H1 (cell line): ENCODE measurements around the gene TAF3. TPM values are rescaled to one million over a fixed set of nuclear protein-coding genes. Genes with fewer than 3 reads are reported as not detected.

Experiments used
- CTCF ChIA-PET: fragments of 300-600 bp; sonication (Branson Sonifier 250); formaldehyde crosslinking; loops from one replicate; lab custom pipeline; 2021; ENCODE audit not compliant: partially characterized antibody; lab: Charles Lee
- POLR2A ChIA-PET: fragments of 300-600 bp; sonication (Branson Sonifier 250); formaldehyde crosslinking; loops from one replicate; lab custom pipeline; 2021; ENCODE audit warnings: inconsistent platforms; ENCODE audit not compliant: partially characterized antibody; lab: Charles Lee
- DNase-seq, 2 experiments: peaks; one replicate each; pipeline versions ENCODE4 v3.0.0 to v3.0.0-alpha.2; 2010 to 2022; ENCODE audit warnings: low spot score in 2 of 2, low read depth in 1 of 2, mixed read lengths in 1 of 2
- FAIRE-seq: peaks from 2 replicates; lab custom pipeline; 2011; peaks lifted over from hg19 to GRCh38; lab: Jason Lieb, UNC
- H2AFZ ChIP-seq: 2 replicates; pipeline ENCODE4 v1.8.1; 2012; ENCODE audit warnings: low read length, inconsistent platforms
- H2AK5ac ChIP-seq: 2 replicates; pipeline ENCODE4 v1.6.1; 2013; ENCODE audit warnings: low read depth, low read length
- H2BK120ac ChIP-seq: replicated peaks from 2 replicates; pipeline ENCODE3; 2013; ENCODE audit warnings: low read depth, low read length, inconsistent platforms
- H2BK12ac ChIP-seq: 2 replicates; pipeline ENCODE4 v1.6.1; 2013; ENCODE audit warnings: low read depth, low read length
- H2BK15ac ChIP-seq: 2 replicates; pipeline ENCODE4 v1.6.1; 2013; ENCODE audit warnings: low read length
- H2BK20ac ChIP-seq: 2 replicates; pipeline ENCODE4 v1.6.1; 2013; ENCODE audit warnings: low read length
- H2BK5ac ChIP-seq: 2 replicates; pipeline ENCODE4 v1.6.1; 2013; ENCODE audit warnings: low read depth, low read length
- H3K14ac ChIP-seq: 2 replicates; pipeline ENCODE4 v1.6.1; 2013; ENCODE audit warnings: inconsistent platforms; ENCODE audit not compliant: insufficient read length
- H3K18ac ChIP-seq: 2 replicates; pipeline ENCODE4 v1.6.1; 2013; ENCODE audit warnings: low read length; ENCODE audit errors: extremely low read depth
- H3K23ac ChIP-seq: 2 replicates; pipeline ENCODE4 v1.6.1; 2013; ENCODE audit warnings: inconsistent platforms; ENCODE audit not compliant: insufficient read length
- H3K23me2 ChIP-seq: 2 replicates; pipeline ENCODE4 v1.6.1; 2013; ENCODE audit warnings: low read depth, low read length
- H3K27ac ChIP-seq: 2 replicates; pipeline ENCODE4 v1.6.1; 2011; ENCODE audit warnings: low read depth, low read length, inconsistent platforms
- H3K27me3 ChIP-seq, 4 experiments: replicated peaks in 1 of 4; 1 replicate in 1 of 4; 2 replicates in 3 of 4; pipeline versions ENCODE4 v1.6.1 to v1.8.1; 2011 to 2013; ENCODE audit warnings: low read length in 3 of 4, mild to moderate bottlenecking in 3 of 4, inconsistent platforms in 2 of 4, mixed read lengths in 2 of 4, moderate library complexity in 1 of 4; ENCODE audit not compliant: control insufficient read depth in 3 of 4, insufficient read depth in 3 of 4; ENCODE audit errors: extremely low read depth in 1 of 4
- H3K36me3 ChIP-seq, 4 experiments: 2 replicates each; pipeline versions ENCODE4 v1.6.1 to v1.8.1; 2011 to 2013; ENCODE audit warnings: mild to moderate bottlenecking in 4 of 4, low read length in 3 of 4, moderate library complexity in 2 of 4, control low read depth in 1 of 4, inconsistent platforms in 1 of 4; ENCODE audit not compliant: insufficient read depth in 4 of 4, control insufficient read depth in 2 of 4
- H3K4ac ChIP-seq: replicated peaks from 2 replicates; pipeline ENCODE3; 2013; ENCODE audit warnings: low read length, low read depth, mixed read lengths, inconsistent platforms; ENCODE audit not compliant: insufficient read length
- H3K4me1 ChIP-seq, 4 experiments: replicated peaks in 1 of 4; 1 replicate in 1 of 4; 2 replicates in 3 of 4; pipeline versions ENCODE4 v1.6.1 to v1.8.1; 2011 to 2013; ENCODE audit warnings: low read length in 3 of 4, inconsistent platforms in 2 of 4, mixed read lengths in 1 of 4; ENCODE audit not compliant: insufficient read depth in 4 of 4, control insufficient read depth in 3 of 4
- H3K4me2 ChIP-seq, 2 experiments: 2 replicates each; pipeline versions ENCODE4 v1.6.1 to v1.8.1; 2011 to 2013; ENCODE audit warnings: low read depth in 2 of 2, low read length in 2 of 2, control low read depth in 1 of 2, inconsistent platforms in 1 of 2, mild to moderate bottlenecking in 1 of 2; ENCODE audit not compliant: insufficient read depth in 1 of 2
- H3K4me3 ChIP-seq, 4 experiments: fragments of 200-600, 300-600 bp in 1 of 4; sonication (generic), shearing (Covaris generic), sonication (Bioruptor Twin) in 1 of 4; 2 replicates each; pipeline versions ENCODE4 v1.5.1 to v1.8.1; 2011 to 2016; ENCODE audit warnings: low read length in 4 of 4, low read depth in 3 of 4, control low read depth in 2 of 4, inconsistent platforms in 2 of 4, mild to moderate bottlenecking in 2 of 4, mixed read lengths in 1 of 4, moderate library complexity in 1 of 4; ENCODE audit not compliant: insufficient read depth in 2 of 4; ENCODE audit errors: extremely low read depth in 1 of 4
- H3K56ac ChIP-seq: replicated peaks from 2 replicates; pipeline ENCODE3; 2013; ENCODE audit warnings: low read depth, mild to moderate bottlenecking, mixed read lengths, low read length, inconsistent platforms; ENCODE audit not compliant: insufficient read length
- H3K79me1 ChIP-seq: 2 replicates; pipeline ENCODE4 v1.6.1; 2013; ENCODE audit warnings: low read depth, low read length, control low read depth
- H3K79me2 ChIP-seq, 2 experiments: 2 replicates each; pipeline versions ENCODE4 v1.6.1 to v1.8.1; 2012 to 2013; ENCODE audit warnings: low read length in 2 of 2, mild to moderate bottlenecking in 2 of 2, inconsistent platforms in 1 of 2; ENCODE audit not compliant: insufficient read depth in 2 of 2, control insufficient read depth in 1 of 2
- H3K9ac ChIP-seq, 4 experiments: replicated peaks in 1 of 4; 1 replicate in 1 of 4; 2 replicates in 3 of 4; pipeline versions ENCODE4 v1.6.1 to v1.8.1; 2011 to 2013; ENCODE audit warnings: low read depth in 3 of 4, low read length in 3 of 4, control low read depth in 2 of 4, mild to moderate bottlenecking in 2 of 4, moderate library complexity in 2 of 4, inconsistent platforms in 1 of 4; ENCODE audit errors: extremely low read depth in 1 of 4
- H3K9me3 ChIP-seq, 2 experiments: 2 replicates each; pipeline versions ENCODE4 v1.6.1 to v1.8.1; 2012 to 2013; ENCODE audit warnings: mild to moderate bottlenecking in 2 of 2, moderate library complexity in 2 of 2, control low read depth in 1 of 2, inconsistent platforms in 1 of 2, low read depth in 1 of 2, low read length in 1 of 2, mixed read lengths in 1 of 2; ENCODE audit not compliant: insufficient read depth in 2 of 2
- H4K20me1 ChIP-seq, 2 experiments: replicated peaks in 1 of 2; 2 replicates each; pipeline versions ENCODE3 to v1.8.1; 2011 to 2013; ENCODE audit warnings: inconsistent platforms in 2 of 2, low read length in 2 of 2, mild to moderate bottlenecking in 1 of 2; ENCODE audit not compliant: insufficient read depth in 2 of 2, control insufficient read depth in 1 of 2
- H4K5ac ChIP-seq: 2 replicates; pipeline ENCODE4 v1.6.1; 2013; ENCODE audit warnings: low read length, low read depth, mixed read lengths, inconsistent platforms; ENCODE audit not compliant: insufficient read length
- H4K8ac ChIP-seq: 2 replicates; pipeline ENCODE4 v1.8.0; 2013; ENCODE audit warnings: mild to moderate bottlenecking, moderate library complexity, low read length, inconsistent platforms; ENCODE audit not compliant: insufficient read depth; ENCODE audit errors: extremely low read depth
- H4K91ac ChIP-seq: replicated peaks from 2 replicates; pipeline ENCODE3; 2013; ENCODE audit warnings: low read length, mixed read lengths, inconsistent platforms; ENCODE audit not compliant: insufficient read length
- RNF2 ChIP-seq: fragments of 200-900, 300-1000 bp; sonication (generic); IDR thresholded peaks from 2 replicates; pipeline ENCODE4 v1.7.1; 2016; ENCODE audit warnings: borderline replicate concordance, low read depth, mild to moderate bottlenecking, antibody characterized with exemption, low read length; ENCODE audit not compliant: poor library complexity, severe bottlenecking; ENCODE audit errors: missing control alignments
- WGBS, 2 experiments: shearing (Covaris generic) in 1 of 2; methylation state at CpG; one replicate each; pipeline versions ENCODE4 v1.1.6 to v1.1.7; 2013 to 2015; ENCODE audit warnings: low lambda C conversion rate in 2 of 2, mixed read lengths in 2 of 2, inconsistent platforms in 1 of 2, low coverage in 1 of 2, missing lambda C conversion rate in 1 of 2; ENCODE audit not compliant: insufficient replicate concordance in 2 of 2, insufficient coverage in 1 of 2, insufficient read length in 1 of 2; ENCODE audit errors: extremely low coverage in 1 of 2, missing lambda C conversion rate in 1 of 2; 5-methylcytosine and 5-hydroxymethylcytosine counted together
- polyA plus RNA-seq, 7 experiments: library from polyadenylated mRNA; depleted of rRNA in 3 of 7; stranded (reverse) in 5 of 7; unstranded in 2 of 7; fragments of >200 nt in 5 of 7; fragments of 200-250 nt in 2 of 7; gene quantifications; 1 replicate in 5 of 7; 2 replicates in 1 of 7; 4 replicates in 1 of 7; pipeline versions ENCODE4 v1.2.1 to v1.2.3, GENCODE V29; 2011 to 2013; ENCODE audit warnings: missing spikeins in 2 of 7, mixed read lengths in 2 of 7
- total RNA-seq: library from RNA; stranded (reverse); fragmentation: NEBNext Ultra II Directional; extraction: Animal tissue kit (Norgen Biotek cat#: 25700); gene quantifications from 2 replicates; pipeline ENCODE4 v1.2.1, GENCODE V29; 2021
- TF ChIP-seq, protein P1 (sequence below): IDR thresholded peaks from 2 replicates; pipeline ENCODE4 v1.6.1; 2012; ENCODE audit warnings: inconsistent platforms

TAF3 gene
- total and polyA plus RNA-seq, 2 of the 8 experiments (the other 6 are each of a cell fraction or from before 2014, with no cell fraction given): 1.5 to 11.2 TPM

DNA sequence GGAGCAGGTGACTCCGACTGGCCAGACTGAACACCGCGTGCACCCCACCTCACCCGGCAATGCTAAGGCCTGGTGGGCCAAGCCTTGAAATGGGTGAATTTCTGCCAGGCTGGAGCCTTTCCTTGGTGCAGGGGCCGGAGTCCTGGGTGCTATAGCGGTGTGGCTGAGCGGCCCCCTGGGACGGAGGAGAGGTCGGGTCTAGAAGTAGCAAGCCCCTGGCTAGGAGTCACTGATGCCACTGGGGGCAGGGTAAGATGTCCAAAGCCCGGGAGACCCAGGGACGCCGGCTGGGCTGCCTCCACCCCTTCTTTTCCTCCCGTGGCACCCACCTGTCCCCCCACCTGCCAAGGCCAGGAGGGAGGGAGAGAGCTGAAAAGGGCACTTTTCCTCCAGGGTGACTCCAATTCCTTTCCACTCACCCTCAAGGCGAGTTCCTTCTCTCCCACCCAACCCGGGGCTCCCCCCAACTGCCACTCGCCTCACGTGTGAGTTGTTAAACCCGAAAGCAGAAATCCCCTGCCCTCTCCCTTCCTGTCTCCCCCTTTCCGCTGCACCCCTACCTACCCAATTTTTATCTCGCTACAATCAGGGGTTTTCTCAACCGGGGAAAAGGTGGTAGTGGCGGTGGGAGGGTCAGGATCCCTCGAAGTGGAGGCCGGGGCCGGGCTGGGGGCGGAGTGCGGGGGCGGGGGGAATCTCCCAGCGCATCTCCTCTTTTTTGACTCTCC lies 230.1 kb downstream of the TAF3 start:
- DNase-seq (no peak), FAIRE-seq (no peak)
- Histone ChIP-seq H3K4me3 (peak overlapping the region in 2 of 4 experiments; percentile 5 to 43; a peak in 3 of 8 replicates), H2BK20ac (no peak overlapping the region), H3K27me3 (peaks cover 78 to 99% (median 96%) of the 10 kb centered on the region in 4 experiments), H4K8ac (no peak overlapping the region), H3K23me2 (peaks cover 8% of the 10 kb centered on the region; the same call in 1 of the 2 replicates), H4K91ac (no peak overlapping the region), H3K79me1 (no peaks in the 10 kb centered on the region), H2AK5ac (peak overlapping the region; percentile 13; the same call in 1 of the 2 replicates), H2AFZ (no peak overlapping the region), H3K18ac (0 out of 2 replicates have a peak overlapping the region, but pooled peaks have one; percentile 19), H3K23ac (no peak overlapping the region), H2BK120ac (no peak overlapping the region), H3K9me3 (no peaks in the 10 kb centered on the region), H3K27ac (no peak overlapping the region), H2BK5ac (no peak overlapping the region), H3K4me2 (peak overlapping the region; percentile 45 to 84), H3K36me3 (no peaks in the 10 kb centered on the region; a peak in 1 of 8 replicates), H3K9ac (no peak overlapping the region), H3K79me2 (no peaks in the 10 kb centered on the region), H3K14ac (no peak overlapping the region), H3K56ac (no peak overlapping the region), H2BK15ac (no peak overlapping the region), H3K4me1 (peaks cover 11 to 63% (median 32%) of the 10 kb centered on the region in 4 experiments), H4K5ac (no peak overlapping the region), H3K4ac (no peak overlapping the region), H4K20me1 (peaks cover 23 to 31% of the 10 kb centered on the region in 2 experiments), H2BK12ac (peak overlapping the region; percentile 39; the same call in 1 of the 2 replicates)
- POLR2A ChIA-PET: interaction anchor here (0.8 to 1.5 kb wide), 4 partner anchors 10 to 353 kb away, joined by 3 to 4 read pairs (median 3); no protein-coding TSS in a partner anchor
- 5% methylated on average over 19 of the region's 29 CpGs; no CpG with 5 or more reads in 1 of the 2 experiments for WGBS, 2 experiments
- CTCF ChIA-PET: interaction anchor here (1.0 to 1.5 kb wide), 5 partner anchors 8 to 16 kb away, joined by 3 to 4 read pairs (median 3); no protein-coding TSS in a partner anchor
- TF ChIP-seq, protein P1, sequence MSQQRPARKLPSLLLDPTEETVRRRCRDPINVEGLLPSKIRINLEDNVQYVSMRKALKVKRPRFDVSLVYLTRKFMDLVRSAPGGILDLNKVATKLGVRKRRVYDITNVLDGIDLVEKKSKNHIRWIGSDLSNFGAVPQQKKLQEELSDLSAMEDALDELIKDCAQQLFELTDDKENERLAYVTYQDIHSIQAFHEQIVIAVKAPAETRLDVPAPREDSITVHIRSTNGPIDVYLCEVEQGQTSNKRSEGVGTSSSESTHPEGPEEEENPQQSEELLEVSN: no peak
- peak; percentile 6 for TF ChIP-seq RNF2
